HepG2 (cell line): ENCODE results near the gene SUDS3. TPM values are rescaled to one million over a fixed set of nuclear protein-coding genes. Genes with fewer than 3 reads are reported as not detected.

Experiments used
- ATAC-seq: fragments of 200-7000 bp; cut with Tn5 transposase; 3 replicates; pipeline ENCODE4 v1.9.1; 2020; ENCODE audit warnings: mild to moderate bottlenecking, moderate library complexity
- BruUV-seq: library from RNA; stranded (reverse); fragments of 400-500 nt; replicated peaks from 2 replicates; lab custom pipeline; 2021; lab: Mats Ljungman, UMichigan
- CTCF ChIA-PET: fragments of 300-600 bp; formaldehyde crosslinking; extraction: SDS; loops from one replicate; lab custom pipeline; 2021; ENCODE audit warnings: low total read pairs, inconsistent platforms, low intra/inter-chr PET ratio; lab: Yijun Ruan, JAX
- POLR2A ChIA-PET: fragments of 350-600 bp; sonication (Branson Sonifier 250); formaldehyde crosslinking; loops from one replicate; lab custom pipeline; 2020; ENCODE audit warnings: antibody characterized with exemption, inconsistent platforms; lab: Yijun Ruan, JAX
- DNase-seq: peaks from one replicate; pipeline ENCODE4 v3.0.0-alpha.2; 2015; ENCODE audit warnings: low spot score
- FAIRE-seq: peaks from 3 replicates; lab custom pipeline; 2011; peaks lifted over from hg19 to GRCh38; lab: Jason Lieb, UNC
- H2AFZ ChIP-seq: one replicate; pipeline ENCODE4 v1.6.1; 2011; ENCODE audit warnings: low read length, inconsistent platforms
- H3K27ac ChIP-seq: fragments of 300-600 bp; 3 replicates; pipeline ENCODE4 v1.8.0; 2011; ENCODE audit warnings: mixed run types, mild to moderate bottlenecking, mixed read lengths, low read length, inconsistent platforms; ENCODE audit not compliant: insufficient read depth; ENCODE audit errors: extremely low read length
- H3K27me3 ChIP-seq, 2 experiments: fragments of 200-600 bp in 1 of 2; 2 replicates in 1 of 2; 3 replicates in 1 of 2; pipeline versions ENCODE4 v1.6.0 to v1.8.0; 2011; ENCODE audit warnings: low read length in 2 of 2, mild to moderate bottlenecking in 2 of 2, moderate library complexity in 2 of 2, inconsistent platforms in 1 of 2; ENCODE audit not compliant: insufficient read depth in 2 of 2, control insufficient read depth in 1 of 2
- H3K36me3 ChIP-seq, 2 experiments: fragments of 200-600 bp in 1 of 2; replicated peaks in 1 of 2; 2 replicates in 1 of 2; 3 replicates in 1 of 2; pipeline versions ENCODE4 v1.5.1 to v1.8.0; 2011; ENCODE audit warnings: low read length in 2 of 2, inconsistent platforms in 1 of 2; ENCODE audit not compliant: insufficient read depth in 2 of 2, control insufficient read depth in 1 of 2
- H3K4me1 ChIP-seq: 2 replicates; pipeline ENCODE4 v1.5.1; 2012; ENCODE audit warnings: low read length, inconsistent platforms; ENCODE audit not compliant: insufficient read depth
- H3K4me2 ChIP-seq: 2 replicates; pipeline ENCODE4 v1.6.0; 2011; ENCODE audit warnings: low read depth, low read length, inconsistent platforms
- H3K4me3 ChIP-seq, 3 experiments: fragments of 200-600 bp in 1 of 3; sonication (generic), shearing (Covaris generic) in 1 of 3; replicated peaks in 1 of 3; 2 replicates each; pipeline ENCODE4 v1.5.1; 2011 to 2016; ENCODE audit warnings: low read length in 3 of 3, inconsistent platforms in 2 of 3, low read depth in 2 of 3, mild to moderate bottlenecking in 2 of 3, control low read depth in 1 of 3, mixed read lengths in 1 of 3; ENCODE audit not compliant: insufficient read depth in 1 of 3
- H3K79me2 ChIP-seq: one replicate; pipeline ENCODE4 v1.6.1; 2011; ENCODE audit warnings: low read length, inconsistent platforms; ENCODE audit not compliant: insufficient read depth
- H3K9ac ChIP-seq: 2 replicates; pipeline ENCODE4 v1.6.0; 2011; ENCODE audit warnings: mild to moderate bottlenecking, low read depth, low read length, inconsistent platforms; ENCODE audit not compliant: insufficient read depth
- H3K9me3 ChIP-seq: 2 replicates; pipeline ENCODE4 v1.5.1; 2012; ENCODE audit warnings: mild to moderate bottlenecking, low read length
- H4K20me1 ChIP-seq: 2 replicates; pipeline ENCODE4 v1.6.0; 2011; ENCODE audit warnings: inconsistent platforms, mild to moderate bottlenecking, low read length, moderate library complexity; ENCODE audit not compliant: insufficient read depth
- PCBP2 ChIP-seq: fragments of 200-400 bp; formaldehyde crosslinking; optimal IDR thresholded peaks from 2 replicates; pipeline ENCODE3; 2018; ENCODE audit warnings: low read length, low read depth; ENCODE audit not compliant: poor library complexity, severe bottlenecking
- WGBS: methylation state at CpG from one replicate; pipeline ENCODE4 v1.1.6; 2017; ENCODE audit warnings: low lambda C conversion rate; 5-methylcytosine and 5-hydroxymethylcytosine counted together
- in situ Hi-C: cut with HindIII; loops from 2 replicates; pipeline ENCODE4 v1.10.0; 2017; ENCODE audit warnings: low pct_unique_long_range_greater_than_20kb; ENCODE audit not compliant: extremely low pct_ligation_motif_present
- intact Hi-C: fragments of 100-400 bp; cut with micrococcal nuclease; formaldehyde crosslinking; loops from one replicate; pipeline ENCODE4 v1.10.0; 2022; ENCODE audit not compliant: unreplicated experiment
- polyA plus RNA-seq, 8 experiments: library from polyadenylated mRNA; depleted of rRNA in 3 of 8; stranded (reverse) in 7 of 8; unstranded in 1 of 8; fragments of >200 nt; fragmentation: Illumina TruSeq in 4 of 8; extraction: Trizol in 4 of 8; gene quantifications; 2 replicates each; pipeline versions ENCODE4 v1.2.1 to v1.2.3, GENCODE V29; 2011 to 2016; ENCODE audit warnings: low read depth in 4 of 8, missing spikeins in 1 of 8, mixed read lengths in 1 of 8; ENCODE audit not compliant: insufficient read depth in 1 of 8
- total RNA-seq, 5 experiments: library from RNA; depleted of rRNA; stranded (reverse); fragments of >200 nt; fragmentation: Illumina TruSeq; extraction: Trizol; gene quantifications; 2 replicates each; pipeline ENCODE4 v1.2.3, GENCODE V29; 2016; ENCODE audit warnings: low read depth in 1 of 5
- TF ChIP-seq, protein P1 (sequence below): sonication (generic); formaldehyde crosslinking; IDR thresholded peaks from 2 replicates; pipeline ENCODE4 v1.9.0; 2021; ENCODE audit warnings: missing genetic modification reagents, borderline replicate concordance
- TF ChIP-seq, protein P2 (sequence below): fragments of 450-650 bp; IDR thresholded peaks from 2 replicates; pipeline ENCODE4 v1.6.1; 2016
- TF ChIP-seq, protein P3 (sequence below): sonication (generic); formaldehyde crosslinking; IDR thresholded peaks from one replicate; pipeline ENCODE4 v1.5.1; 2020; ENCODE audit warnings: mild to moderate bottlenecking, missing genetic modification reagents; ENCODE audit errors: not compliant biosample characterization

Gene SUDS3
- total and polyA plus RNA-seq, 2 of the 13 experiments (the other 11 are each of a cell fraction or from before 2014, with no cell fraction given) = 20.2 to 33.1 TPM

DNA sequence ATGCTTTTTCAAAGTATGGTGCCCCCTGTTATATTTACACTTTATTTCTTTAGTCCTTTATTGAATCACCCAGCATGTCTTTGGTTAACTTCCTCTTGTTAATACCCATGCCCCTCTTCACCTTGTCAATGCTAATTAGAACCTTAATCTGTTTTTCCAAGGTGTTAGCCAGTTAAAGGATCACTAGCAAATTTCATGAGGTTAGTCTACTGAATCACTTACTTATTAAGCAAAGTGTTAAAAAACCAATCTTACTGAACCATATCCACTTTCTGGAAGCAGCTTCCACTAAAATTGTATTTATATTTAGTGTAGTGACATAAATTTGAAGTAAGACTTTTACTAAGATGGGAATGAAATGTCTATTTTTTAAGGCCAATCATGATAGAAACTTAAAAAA, 31.5 kb upstream of the SUDS3 start (continued):
- TF ChIP-seq, protein P1, sequence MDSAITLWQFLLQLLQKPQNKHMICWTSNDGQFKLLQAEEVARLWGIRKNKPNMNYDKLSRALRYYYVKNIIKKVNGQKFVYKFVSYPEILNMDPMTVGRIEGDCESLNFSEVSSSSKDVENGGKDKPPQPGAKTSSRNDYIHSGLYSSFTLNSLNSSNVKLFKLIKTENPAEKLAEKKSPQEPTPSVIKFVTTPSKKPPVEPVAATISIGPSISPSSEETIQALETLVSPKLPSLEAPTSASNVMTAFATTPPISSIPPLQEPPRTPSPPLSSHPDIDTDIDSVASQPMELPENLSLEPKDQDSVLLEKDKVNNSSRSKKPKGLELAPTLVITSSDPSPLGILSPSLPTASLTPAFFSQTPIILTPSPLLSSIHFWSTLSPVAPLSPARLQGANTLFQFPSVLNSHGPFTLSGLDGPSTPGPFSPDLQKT (CRISPR knock-in tag) = no peak
- TF ChIP-seq PCBP2 = no peak

DNA sequence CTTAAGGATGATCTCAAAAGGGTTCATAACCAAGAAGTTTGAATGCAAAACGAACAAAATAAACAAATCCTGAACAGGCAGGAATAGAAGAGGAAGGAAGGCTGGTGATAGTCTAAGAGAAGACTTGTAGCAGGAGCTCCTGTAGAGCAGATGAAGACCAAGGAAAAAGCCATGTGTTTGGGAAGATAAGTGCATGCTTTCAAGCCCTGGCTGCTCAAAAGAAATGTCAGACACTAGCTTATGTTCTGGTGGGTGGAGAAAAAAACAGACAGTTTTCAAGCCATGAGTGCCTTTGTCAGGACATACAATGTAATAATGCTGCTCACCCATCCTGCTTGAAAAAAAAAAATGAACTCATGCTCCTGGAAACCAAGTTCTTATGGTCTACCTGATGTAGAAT, 31.0 kb upstream of the SUDS3 start:
- Histone ChIP-seq H3K36me3 (no peaks in the 10 kb centered on the region), H3K4me3 (no peak overlapping the region), H3K27ac (no peak overlapping the region), H3K4me2 (no peak overlapping the region), H3K27me3 (no peaks in the 10 kb centered on the region), H2AFZ (no peak overlapping the region), H3K9ac (no peak overlapping the region), H3K4me1 (peaks cover 13% of the 10 kb centered on the region), H3K79me2 (peaks cover 2% of the 10 kb centered on the region), H4K20me1 (no peaks in the 10 kb centered on the region), H3K9me3 (no peaks in the 10 kb centered on the region)
- WGBS = 87% methylated on average over 1 of the region's 1 CpG
- DNase-seq = no peak
- ATAC-seq = no peak
- no peak for FAIRE-seq
- intact Hi-C loops = no loop called here
- no TSS peak for BruUV-seq
- TF ChIP-seq, protein P2, sequence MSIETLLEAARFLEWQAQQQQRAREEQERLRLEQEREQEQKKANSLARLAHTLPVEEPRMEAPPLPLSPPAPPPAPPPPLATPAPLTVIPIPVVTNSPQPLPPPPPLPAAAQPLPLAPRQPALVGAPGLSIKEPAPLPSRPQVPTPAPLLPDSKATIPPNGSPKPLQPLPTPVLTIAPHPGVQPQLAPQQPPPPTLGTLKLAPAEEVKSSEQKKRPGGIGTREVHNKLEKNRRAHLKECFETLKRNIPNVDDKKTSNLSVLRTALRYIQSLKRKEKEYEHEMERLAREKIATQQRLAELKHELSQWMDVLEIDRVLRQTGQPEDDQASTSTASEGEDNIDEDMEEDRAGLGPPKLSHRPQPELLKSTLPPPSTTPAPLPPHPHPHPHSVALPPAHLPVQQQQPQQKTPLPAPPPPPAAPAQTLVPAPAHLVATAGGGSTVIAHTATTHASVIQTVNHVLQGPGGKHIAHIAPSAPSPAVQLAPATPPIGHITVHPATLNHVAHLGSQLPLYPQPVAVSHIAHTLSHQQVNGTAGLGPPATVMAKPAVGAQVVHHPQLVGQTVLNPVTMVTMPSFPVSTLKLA = peak; percentile 31; the same call in 1 of the 2 replicates
- TF ChIP-seq, protein P3, sequence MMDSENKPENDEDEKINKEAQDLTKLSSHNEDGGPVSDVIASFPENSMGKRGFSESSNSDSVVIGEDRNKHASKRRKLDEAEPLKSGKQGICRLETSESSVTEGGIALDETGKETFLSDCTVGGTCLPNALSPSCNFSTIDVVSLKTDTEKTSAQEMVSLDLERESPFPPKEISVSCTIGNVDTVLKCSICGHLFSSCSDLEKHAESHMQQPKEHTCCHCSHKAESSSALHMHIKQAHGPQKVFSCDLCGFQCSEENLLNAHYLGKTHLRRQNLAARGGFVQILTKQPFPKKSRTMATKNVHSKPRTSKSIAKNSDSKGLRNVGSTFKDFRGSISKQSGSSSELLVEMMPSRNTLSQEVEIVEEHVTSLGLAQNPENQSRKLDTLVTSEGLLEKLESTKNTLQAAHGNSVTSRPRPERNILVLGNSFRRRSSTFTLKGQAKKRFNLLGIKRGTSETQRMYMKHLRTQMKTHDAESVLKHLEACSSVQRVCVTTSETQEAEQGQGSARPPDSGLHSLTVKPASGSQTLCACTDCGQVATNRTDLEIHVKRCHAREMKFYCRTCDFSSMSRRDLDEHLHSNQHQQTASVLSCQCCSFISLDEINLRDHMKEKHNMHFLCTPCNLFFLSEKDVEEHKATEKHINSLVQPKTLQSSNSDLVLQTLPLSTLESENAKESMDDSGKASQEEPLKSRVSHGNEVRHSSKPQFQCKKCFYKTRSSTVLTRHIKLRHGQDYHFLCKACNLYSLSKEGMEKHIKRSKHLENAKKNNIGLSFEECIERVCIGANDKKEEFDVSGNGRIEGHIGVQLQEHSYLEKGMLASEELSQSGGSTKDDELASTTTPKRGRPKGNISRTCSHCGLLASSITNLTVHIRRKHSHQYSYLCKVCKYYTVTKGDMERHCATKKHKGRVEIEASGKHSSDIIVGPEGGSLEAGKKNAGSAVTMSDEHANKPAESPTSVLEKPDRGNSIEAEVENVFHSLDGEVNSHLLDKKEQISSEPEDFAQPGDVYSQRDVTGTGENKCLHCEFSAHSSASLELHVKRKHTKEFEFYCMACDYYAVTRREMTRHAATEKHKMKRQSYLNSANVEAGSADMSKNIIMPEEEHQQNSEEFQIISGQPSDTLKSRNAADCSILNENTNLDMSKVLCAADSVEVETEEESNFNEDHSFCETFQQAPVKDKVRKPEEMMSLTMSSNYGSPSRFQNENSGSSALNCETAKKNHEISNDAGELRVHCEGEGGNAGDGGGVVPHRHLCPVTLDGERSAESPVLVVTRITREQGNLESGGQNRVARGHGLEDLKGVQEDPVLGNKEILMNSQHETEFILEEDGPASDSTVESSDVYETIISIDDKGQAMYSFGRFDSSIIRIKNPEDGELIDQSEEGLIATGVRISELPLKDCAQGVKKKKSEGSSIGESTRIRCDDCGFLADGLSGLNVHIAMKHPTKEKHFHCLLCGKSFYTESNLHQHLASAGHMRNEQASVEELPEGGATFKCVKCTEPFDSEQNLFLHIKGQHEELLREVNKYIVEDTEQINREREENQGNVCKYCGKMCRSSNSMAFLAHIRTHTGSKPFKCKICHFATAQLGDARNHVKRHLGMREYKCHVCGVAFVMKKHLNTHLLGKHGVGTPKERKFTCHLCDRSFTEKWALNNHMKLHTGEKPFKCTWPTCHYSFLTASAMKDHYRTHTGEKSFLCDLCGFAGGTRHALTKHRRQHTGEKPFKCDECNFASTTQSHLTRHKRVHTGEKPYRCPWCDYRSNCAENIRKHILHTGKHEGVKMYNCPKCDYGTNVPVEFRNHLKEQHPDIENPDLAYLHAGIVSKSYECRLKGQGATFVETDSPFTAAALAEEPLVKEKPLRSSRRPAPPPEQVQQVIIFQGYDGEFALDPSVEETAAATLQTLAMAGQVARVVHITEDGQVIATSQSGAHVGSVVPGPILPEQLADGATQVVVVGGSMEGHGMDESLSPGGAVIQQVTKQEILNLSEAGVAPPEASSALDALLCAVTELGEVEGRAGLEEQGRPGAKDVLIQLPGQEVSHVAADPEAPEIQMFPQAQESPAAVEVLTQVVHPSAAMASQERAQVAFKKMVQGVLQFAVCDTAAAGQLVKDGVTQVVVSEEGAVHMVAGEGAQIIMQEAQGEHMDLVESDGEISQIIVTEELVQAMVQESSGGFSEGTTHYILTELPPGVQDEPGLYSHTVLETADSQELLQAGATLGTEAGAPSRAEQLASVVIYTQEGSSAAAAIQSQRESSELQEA (CRISPR knock-in tag) = no peak
- in situ Hi-C loops = no loop called here
- ChIA-PET CTCF (no interaction called here), POLR2A (no interaction called here)
